CD4-positive, alpha-beta T cell treated with Interleukin-15 for 4 hours (primary cell): ENCODE results near the gene TMED4.

ENCODE experiments used
- DNase-seq: peaks from one replicate; pipeline ENCODE4 v3.0.0-alpha.2; 2020; ENCODE audit warnings: low spot score

Gene TMED4

DNA sequence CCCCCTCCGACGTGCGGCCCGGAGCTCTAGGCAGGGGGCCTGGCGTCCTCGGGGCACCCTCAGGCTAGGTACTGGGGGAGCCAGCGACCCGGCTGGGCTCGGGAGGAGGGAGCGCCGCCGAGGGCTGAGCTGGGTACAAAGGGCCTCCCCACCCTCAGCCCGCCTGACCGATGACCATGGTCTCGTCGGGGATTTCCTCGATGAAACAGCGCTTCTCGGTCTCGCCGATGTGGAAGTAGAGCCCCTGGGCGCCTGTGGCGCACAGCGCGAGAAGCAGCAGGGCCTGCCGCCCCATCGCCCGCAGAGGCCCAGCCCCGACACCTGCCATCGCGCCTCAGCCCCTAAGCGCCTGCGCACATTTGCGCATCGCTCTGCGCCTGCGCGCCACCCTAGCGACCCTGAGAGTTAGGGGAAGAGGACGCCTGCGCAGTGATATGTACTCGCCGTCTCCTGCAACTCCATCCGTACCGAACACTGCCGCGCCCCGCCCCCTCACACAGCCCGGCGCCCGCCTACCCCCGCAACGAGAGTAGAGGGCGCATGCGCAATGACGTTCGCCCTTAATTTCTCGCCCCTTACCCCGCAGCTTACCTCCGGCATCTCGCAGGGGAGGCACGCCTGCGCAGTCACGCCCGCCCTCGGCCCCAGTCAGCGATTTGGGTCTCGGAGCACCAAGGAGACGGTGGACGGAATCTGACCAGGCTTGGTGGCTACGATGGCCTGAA lies at the start of gene TMED4:
Gene TMED4 (minus strand): TSS at position 353 of the 725 bp plus-strand sequence. CDS start 25 bp downstream, at position 328.
- DNase-seq, result peak; percentile 100

DNA sequence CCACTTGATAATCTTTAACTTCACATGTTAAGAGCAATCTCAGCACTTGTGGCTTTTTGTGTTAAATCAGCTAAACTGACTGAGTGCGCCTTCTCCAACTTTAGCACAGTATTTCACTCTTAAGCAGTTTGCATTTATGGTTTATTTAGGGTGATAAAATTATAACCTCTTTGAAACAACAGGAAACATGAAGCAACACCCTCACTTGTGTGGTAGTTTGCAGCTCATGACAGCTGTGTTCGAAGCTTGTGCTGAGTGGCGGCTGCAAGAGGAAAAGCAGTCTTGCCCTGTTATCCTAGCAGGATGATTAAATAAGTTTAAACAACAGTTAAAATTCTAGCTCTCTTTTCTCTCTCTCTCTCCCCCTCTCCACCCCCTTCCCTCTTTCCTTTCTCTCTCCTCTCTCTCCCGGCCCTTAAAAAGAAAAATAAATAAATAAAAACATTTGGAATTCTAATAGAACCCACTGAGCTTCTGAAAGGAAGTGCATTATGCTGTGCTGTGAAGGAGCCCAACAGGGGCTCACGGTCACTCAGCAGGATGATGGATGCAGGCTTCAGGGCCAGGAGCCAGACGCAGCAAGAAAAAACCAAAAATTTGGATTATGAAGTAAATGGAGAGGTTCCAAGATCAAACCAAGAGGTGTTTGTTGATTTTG lies 49.6 kb upstream of the TMED4 start:
- DNase-seq, result peak; percentile 77

DNA sequence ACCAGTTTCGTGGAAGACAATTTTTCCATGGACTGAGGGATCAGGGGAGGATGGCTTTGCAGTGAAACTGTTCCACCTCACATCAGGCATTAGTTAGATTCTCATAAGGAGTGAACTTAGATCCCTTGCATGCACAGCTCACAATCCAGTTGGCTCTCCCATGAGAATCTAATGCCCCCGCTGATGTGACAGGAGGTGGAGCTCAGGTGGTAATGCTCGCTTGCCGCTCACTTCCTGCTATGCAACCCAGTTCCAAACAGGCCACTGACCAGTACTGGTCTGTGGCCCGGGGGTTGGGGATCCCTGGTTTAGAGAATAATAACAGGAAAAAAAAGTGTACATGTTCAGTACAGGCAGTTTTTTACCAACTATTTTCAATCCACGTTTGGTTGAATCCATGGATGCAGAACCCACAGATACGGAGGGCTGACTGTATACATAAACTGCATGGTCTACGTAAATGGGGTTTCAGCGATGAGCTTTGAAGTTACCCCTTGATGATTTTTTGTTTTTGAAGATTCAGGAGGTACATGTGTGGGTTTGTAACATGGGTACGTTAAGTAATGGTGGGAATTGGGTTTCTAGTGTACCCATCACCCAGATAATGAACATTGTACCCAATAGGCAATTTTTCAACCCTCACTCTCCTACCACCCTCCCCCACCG lies 48.9 kb upstream of the TMED4 start:
- no peak for DNase-seq

DNA sequence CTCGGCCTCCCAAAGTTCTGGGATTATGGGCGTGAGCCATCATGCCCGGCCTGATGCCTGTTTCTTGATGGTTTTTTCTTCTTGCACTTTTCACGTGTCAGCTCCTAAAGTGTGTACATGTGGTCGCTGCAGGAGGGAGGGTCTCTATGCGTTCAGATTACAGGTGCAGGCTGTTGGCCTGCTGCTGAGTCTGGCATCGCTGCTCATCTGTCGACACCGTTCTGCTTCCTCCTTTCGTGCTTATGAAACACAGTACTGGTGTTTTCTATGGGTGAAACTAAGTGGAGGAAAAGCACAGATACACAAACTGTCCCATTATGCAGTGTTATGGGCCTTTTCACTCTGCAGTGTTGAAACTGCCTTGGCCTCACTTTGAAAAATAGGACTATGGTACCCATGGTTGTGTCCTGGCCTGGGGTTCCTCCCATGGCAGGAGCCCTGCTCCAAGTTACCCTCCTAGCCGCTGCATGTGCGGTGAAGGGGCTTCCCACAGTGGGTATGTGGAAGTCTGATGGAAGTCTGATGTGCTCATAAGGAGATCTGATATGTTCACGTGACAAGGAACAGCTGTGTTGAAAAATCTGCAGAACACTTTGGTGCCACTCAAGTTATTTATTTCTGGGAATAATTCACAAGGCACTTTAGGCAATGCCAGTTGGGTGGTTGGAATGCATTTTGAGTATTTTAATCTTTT lies 47.9 kb upstream of the TMED4 start:
- DNase-seq, result no peak

DNA sequence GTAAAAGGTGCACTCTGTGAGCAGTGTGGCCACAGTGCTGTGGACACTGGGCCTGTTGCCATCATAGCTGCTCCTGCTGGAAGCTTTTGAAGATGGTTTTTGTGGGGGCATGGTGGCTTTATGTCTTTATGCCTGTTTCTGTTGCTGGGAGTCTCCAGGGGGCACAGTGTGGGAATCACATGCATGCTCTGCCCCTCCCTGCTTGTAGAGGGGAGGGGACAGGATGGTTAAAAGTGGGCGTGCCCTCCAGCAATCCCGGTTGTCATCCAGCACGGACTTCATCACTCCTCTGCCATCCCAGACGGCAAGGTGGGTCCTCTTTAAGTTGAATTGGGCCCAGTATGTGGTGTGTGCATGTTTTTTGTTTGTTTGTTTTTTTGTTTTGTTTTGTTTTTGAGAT lies 44.6 kb upstream of the TMED4 start:
- no peak for DNase-seq

DNA sequence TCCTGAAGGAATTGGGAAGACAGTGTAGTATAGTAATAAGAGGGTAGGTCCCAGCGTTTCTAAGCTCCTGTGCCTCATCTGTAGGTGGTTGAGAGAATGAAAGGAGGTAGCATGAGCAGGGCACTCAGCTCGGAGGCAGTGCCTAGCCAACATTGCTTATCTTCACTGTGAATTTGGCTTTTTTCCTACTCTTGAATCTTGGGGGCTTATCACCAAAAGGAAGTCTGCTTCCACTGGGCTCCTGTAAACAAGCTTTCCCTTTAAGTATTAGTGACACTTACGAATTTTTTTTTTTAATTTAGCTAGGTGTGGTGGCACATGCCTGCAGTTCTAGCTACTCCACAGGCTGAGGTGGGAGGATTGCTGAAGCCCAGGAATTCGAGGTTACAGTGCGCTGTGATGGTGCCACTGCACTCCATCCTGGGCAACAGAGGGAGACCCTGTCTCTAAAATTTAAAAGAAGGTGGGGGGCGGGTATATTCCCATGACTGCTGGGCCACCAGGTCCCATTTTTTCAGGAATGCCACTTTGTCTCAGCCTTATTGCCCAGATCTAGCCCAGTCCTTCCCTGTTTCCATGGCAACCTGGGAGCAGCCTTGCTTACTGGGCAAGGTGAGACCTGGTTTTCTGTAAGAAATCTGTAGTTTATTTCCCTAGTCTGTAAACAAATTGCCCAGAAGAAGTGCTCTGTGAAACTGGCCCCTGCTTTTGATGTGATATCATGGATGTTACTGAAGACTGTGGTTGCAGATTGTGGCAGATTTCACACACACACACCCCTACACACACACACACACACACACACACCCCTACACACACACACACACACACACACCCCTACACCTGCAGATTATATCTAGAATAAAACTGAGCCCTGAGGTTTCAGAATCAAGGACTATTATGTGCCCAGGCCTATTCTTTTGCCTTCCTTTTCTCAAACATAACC lies 43.8 kb upstream of the TMED4 start:
- peak; percentile 55 for DNase-seq

DNA sequence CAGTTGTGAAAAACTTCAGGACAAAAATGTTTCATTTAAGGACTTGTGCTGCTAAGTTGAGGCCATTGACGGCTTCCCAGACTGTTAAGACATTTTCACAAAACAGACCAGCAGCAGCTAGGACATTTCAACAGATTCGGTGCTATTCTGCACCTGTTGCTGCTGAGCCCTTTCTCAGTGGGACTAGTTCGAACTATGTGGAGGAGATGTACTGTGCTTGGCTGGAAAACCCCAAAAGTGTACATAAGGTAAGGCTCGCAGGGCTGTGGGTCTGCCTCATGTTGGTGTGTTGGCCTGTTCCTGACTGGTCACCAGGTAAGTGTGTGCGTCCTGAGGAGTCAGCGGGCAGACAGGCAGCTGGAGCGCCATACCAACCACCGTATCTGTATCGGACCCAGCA lies 42.3 kb upstream of the TMED4 start:
- no peak for DNase-seq

DNA sequence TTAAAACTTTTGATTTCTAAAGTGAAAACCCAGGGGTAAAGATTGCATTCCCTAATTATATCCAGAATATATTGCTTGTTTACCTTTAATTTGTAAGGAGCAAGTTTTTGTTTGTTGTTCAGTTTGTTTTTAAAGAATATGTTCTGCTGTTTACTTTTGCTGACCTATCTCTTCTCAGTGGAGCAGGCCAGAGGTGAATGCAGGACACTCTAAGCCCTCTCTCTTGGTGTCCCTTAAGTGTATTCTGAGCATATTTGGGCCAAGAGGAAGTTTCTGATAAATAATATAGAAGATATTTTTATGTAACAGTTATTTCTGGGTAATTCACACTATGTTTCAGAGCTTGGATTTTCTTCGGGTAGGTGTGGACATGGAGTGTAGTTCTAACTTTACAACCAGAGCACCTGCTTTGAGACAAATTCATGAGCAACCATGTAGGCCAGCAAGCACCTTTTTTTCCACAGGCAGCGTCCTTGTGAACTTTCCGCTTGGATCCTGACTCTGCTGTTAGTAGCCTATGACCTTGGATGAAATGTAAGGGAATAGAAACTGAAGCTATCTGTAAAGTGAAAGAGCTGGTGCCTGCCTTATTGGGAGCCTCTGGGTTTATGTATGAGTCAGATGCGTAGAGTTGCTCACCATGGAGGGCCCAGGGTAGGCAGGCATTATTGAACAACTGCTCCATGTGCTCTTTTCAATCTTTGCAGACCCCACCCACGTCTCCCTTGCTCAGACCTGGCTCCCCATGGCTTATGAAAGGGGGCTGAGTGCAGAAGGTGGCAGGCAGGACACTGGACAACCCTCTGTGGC lies 40.5 kb upstream of the TMED4 start:
- peak; percentile 67 for DNase-seq

DNA sequence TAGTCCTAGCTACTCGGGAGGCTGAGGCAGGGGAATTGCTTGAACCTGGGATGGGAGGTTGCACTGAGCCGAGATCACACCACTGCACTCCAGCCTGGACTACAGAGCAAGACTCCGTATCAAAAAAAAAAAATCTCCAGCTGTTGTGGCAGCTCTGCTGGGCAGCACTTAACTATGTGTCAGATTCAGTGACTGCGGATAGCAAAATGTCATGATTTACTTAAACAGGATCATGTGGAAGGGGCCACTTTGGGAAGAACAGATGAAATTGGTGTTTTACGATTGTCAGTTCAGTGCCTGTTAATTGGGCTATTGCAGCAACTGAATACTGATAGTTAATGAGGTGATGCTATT lies 39.7 kb upstream of the TMED4 start:
- no peak for DNase-seq

DNA sequence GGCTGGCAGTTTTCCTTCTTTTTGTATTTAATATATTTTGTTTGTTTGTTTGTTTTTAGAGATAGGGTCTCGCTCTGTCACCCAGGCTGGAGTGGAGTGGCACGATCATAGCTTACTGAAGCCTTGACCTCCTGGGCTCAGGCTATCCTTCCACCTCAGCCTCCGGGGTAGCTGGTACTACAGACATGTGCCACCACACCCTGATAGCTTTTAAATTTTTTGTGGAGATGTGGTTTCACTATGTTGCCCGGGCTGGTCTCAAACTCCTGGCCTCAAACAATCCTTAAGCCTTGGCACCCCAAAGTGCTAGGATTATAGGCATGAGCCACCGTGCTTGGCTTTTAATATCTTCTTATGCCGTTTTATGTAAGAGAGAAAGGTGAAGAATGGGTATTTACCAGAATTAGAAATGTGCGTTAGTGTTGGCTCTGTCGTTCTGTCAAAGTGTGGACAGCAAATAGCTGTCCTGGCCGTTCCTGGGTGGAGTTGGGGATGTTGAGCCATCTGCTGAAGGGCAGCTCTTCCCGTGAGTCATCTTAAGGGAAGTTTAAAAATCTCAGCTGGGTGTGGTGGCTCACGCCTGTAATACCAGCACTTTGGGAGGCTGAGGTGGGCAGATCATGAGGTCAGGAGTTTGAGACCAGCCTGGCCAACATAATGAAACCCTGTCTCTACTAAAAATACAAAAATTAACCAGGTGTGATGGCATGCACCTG lies 39.2 kb upstream of the TMED4 start:
- DNase-seq, result no peak

DNA sequence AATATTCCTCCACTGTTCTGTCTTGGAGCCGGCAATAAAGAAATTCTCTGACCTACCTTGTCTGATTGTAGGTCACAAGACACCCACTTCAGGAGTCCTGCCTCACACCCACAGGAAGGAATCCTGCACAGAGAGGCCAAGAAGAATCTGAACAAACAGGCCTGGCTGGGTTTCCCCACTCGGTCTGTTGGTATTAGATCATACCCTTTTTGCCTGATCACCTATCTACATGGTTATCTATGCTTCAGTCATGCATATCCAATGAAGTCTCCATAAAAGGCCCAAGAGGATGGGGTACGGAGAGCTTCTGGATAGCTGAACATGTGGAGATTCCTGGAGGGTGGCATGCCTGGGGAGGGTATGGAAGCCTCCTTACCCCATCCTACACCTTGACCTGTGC lies 36.7 kb upstream of the TMED4 start:
- peak; percentile 59 for DNase-seq

DNA sequence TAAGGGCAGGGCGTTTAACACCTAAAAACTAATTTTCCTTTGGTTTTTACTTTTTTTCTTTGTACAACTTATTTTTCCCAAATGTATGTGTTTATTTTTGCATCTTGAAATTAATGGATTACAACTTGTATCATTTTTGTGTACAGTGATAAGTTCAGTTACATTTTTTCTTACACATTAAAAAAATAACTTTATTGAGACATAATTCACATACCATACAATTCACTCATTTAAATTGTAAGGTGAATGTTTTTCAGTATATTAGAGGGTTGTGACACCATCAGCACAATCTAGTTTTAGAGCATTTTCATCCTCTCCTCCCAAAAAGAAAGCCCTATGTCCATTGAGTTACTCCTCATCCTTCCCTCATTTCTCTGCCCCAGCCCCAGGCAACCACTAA lies 36.0 kb upstream of the TMED4 start:
- DNase-seq, result no peak

DNA sequence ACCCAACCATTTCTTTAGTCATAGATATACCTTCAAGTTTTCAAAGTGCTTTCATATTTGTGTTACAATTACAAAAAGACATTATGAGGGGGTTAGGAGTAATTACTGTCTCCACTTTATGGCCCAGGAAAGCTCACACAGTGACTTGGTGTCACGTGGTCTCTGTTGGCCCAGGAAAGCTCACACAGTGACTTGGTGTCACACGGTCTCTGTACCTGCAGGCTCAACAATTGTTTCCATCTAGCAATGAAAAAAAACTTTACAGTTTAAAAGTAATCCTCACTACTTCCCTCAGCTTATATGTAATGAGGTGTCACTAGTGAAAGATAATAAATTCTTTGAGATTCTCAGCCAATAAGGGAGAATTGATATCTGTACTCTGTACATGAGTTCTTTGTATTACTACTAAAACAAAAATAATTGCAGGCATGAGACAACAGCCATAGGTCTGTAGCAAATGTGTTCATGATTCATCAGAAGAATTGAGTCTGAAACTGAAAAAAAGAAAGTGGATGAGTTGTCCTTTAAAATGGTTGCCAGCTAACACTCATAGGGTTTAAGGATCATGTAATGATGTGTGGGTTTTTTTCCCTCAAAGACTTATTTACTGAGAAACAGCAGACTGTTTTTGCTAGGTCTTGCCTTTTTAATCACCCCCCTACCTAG lies 35.3 kb upstream of the TMED4 start:
- peak; percentile 65 for DNase-seq

DNA sequence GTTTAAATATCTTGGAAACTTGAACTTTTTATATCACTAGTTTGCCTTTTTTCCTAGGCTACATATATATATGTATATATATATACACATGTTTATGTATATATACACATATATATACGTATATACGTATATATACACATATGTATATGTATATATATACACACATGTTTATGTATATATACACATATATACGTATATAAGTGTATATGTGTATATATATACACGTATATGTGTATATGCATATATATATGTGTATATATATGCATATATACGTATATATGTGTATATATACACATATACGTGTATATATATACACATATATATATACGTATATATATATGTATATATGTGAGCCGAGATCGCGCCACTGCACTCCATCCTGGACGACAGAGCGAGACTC lies 34.5 kb upstream of the TMED4 start:
- DNase-seq, result no peak

DNA sequence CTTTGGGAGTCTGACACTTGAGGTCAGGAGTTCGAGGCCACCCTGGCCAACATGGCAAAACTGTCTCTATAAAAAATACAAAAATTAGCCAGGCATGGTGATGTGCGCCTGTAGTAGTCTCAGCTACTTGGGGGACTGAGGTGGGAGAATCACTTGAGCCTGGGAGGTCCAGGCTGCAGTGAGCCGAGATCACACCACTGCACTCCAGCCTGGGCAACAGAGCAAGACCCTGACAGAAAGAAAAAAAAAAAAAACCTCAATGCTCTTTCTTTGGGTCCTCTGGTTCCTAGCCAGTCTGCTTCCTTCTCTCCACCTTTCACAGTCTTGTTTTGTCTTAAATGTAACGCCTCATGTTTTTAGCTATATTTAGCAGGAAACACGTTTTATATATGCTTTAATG lies 33.8 kb upstream of the TMED4 start:
- no peak for DNase-seq

DNA sequence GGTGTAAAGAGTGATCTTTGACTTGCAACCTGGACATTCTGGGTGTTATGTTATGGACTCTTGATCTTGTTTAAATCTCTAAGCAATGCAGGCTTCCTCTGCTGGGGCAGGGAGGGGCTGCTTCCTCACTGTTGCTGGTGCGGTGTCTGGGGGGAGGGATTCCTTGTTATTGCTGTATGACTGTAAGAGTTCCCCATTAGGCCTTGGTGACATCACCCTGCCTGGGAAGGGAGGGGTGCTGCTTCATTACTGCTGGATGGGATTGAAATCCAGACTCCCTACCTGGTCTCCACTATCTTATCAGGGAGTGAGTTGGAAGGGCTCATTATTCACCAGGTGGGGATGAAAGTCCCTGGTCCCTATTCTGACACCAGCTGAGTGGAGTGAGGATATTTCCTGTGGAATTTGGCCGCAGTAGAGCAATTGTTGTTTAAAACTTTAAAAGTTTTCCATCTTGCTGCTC lies 33.1 kb upstream of the TMED4 start:
- peak; percentile 63 for DNase-seq

DNA sequence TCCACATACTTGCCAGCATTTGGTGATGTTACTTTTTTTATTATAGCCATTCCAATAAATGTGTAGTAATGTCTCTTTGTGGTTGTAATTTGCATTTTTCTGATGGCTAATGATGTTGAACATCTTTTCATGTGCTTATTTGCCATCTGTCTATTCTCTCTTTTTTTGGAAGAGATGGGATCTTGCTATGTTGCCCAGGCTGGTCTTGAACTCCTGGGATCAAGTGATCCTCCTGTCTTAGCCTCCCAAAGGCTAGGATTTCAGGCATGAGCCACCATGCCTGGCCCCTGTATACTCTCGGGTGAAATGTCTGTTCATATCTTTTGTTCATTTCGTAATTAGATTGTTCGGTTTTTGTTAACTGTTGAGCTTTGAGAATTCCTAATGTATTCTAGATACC lies 27.8 kb upstream of the TMED4 start:
- no peak for DNase-seq

DNA sequence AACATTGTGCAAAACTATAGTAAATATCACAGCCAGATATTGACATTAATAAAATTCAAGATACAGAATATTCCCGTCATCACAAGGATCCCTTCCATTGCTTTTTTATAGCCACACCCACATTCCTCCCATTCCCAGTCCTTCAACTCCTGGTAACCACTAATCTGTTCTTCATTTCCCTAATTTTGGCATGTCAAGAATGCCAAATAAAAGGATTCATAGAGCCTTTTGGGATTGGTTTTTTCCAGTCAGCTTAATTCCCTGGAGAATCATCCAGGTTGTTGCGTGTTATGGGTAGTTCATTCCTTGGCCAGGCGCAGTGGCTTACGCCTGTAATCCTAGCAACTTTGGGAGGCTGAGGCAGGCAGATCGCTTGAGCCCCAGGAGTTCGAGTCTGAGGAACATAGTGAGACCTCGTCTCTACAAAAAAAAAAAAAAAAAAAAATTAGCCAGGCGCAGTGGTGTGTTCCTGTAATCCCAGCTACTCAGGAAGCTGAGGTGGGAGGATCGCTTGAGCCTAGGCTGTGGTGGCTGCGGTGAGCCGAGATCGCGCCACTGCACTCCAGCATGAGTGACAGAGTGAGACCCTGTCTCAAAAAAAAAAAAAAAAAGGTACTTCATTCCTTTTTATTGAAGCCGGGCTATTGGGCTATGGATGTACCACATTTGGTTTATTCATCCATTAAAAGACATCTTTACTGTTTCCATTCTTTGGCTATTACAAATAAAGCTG lies 27.1 kb upstream of the TMED4 start:
- DNase-seq, result no peak
